Measurements from ENCODE around the gene PATJ.
A peak's percentile ranks its signal among the peaks of the same experiment; 100 is the strongest.
"Not testable (repeated sequence)": the region's sequence is repeated elsewhere in the genome, so short reads cannot be mapped to it uniquely, and the experiment has no call there.

The PATJ gene

GRCh38 chr1:61828805-61829204, 86.5 kb downstream of the PATJ start:
- DNase-seq (ENCODE audit: low spot score) = no peak

- DNase-seq (ENCODE audit: low spot score) = no peak
These were observed 94.4 kb downstream of the PATJ start for GRCh38 chr1:61836649-61837048.

GRCh38 chr1:61837607-61838006, 95.3 kb downstream of the PATJ start:
- DNase-seq (ENCODE audit: low spot score) = not testable (repeated sequence)

DNA sequence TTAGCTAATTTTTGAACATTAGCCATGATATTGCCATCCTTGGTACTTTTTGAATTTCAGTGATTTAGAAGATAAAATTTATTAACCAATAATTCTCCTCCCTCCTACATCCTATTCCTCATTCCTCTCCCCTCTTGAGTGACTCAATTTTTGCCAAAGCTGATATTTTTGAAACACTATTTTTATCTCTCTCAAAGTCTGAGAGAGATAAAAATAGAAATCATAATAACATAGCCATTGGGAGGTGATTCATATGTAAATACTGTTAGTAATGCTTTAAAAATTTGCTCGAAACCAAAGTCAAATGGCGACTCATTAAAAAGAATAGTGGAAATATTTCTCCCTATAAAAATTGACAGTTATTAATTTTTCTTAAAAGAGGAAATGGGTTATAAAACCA, 97.4 kb downstream of the PATJ start:
- no peak for DNase-seq (ENCODE audit: low spot score)

GRCh38 chr1:61842036-61842435, 99.8 kb downstream of the PATJ start:
- DNase-seq (ENCODE audit: low spot score) = no peak

DNA sequence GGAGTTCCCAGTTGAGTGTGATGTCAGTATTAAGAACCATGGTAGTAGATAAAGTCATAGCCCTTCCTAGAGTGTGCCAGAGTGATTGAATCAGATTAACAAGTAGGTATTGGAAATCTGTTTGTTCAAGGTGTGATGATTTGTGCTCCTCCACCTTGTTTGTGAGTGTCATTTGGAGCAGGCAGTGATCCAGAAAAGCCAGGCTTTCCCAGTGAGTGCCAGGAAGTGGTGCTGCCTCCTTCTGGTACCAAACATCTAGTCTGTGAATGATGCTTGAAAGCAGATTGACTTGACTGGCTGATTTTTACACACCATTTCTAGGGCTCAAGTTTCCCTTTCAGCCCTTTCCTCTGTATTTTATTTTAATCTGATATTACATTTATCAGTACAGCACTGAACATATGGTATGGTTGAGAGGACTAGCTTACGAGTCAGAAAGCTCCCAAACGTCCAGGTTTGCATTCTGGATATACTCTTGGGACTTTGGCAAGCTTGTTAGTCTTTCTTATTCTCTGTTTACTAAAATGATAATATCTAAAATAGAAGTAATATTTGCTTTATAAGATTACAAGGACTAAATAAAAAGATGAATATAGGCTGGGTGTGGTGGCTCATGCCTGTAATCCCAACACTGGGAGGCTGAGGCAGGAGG, 100.7 kb downstream of the PATJ start:
- DNase-seq (ENCODE audit: low spot score) = peak; percentile 7

- DNase-seq (ENCODE audit: low spot score) = no peak
These were observed 101.7 kb downstream of the PATJ start for GRCh38 chr1:61844006-61844405.

GRCh38 chr1:61844664-61845063, 102.4 kb downstream of the PATJ start:
- DNase-seq (ENCODE audit: low spot score) = not testable (repeated sequence)

DNA sequence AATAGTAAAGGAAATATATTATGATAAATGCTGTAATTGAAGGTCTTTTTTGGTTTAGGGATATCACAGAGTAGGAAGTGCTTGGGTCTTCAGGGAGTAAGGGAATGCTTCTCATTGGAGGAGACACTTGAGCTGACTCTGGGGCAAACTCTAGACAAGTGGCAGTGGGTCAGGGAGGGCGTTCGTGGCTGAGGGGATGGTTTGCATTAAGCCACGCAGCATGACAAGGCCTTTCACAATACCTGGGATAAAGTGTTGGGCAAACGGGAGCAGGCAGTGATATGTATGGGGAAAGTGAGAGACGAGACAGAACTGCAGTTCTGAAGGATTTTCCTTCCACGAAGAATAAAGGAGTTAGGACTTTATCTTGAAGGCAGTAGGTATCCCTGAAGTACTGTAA, 109.0 kb downstream of the PATJ start:
- DNase-seq (ENCODE audit: low spot score) = no peak

GRCh38 chr1:61851849-61852669, 109.8 kb downstream of the PATJ start:
- DNase-seq (ENCODE audit: low spot score) = peak; percentile 78

- DNase-seq (ENCODE audit: low spot score) = no peak
These were observed 110.4 kb downstream of the PATJ start for GRCh38 chr1:61852670-61853015.

DNA sequence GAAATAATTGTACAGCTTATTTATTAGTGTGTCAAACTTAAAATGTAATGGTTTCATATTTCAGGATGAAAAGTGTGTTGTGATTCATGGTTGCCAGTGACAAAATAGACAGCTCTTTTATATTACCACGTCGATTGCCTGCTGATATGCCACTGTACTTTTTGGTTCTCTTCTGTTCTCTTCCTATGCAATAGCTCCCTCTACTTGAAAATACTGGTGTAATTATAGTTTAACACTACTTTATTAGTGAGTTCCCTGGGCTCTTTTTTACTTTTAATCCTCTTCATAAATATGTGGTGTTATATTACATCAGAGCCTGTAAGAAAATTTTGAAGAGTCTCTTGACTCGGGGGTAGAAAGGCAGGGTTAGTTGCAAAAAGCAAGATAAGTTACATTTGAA, 111.3 kb downstream of the PATJ start:
- peak; percentile 21 for DNase-seq (ENCODE audit: low spot score)

- DNase-seq (ENCODE audit: low spot score) = no peak
These were observed 122.2 kb downstream of the PATJ start for GRCh38 chr1:61864489-61864888.

GRCh38 chr1:61865646-61866220, 123.5 kb downstream of the PATJ start:
- no peak for DNase-seq (ENCODE audit: low spot score)

DNA sequence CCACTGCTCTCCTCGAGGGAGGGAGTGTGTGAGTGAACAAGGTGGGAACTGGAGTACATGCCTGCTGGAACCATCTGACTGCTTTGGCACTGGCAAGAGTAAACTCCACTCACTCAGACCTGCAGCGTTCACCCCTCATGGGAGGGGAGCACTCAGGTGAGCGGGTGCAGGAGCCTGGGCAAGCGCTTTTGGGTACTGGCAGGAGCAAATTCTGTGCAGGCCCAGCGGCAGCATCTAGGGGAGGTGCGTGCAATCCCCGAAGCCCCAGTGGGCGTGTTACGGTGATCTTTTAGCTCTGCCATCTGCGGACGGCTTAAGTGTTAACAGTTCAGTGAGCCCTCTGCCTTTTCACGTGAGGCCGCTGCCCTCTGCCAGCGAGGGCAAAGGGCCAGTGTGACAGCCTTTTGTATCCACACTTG, 127.4 kb downstream of the PATJ start:
- no peak for DNase-seq (ENCODE audit: low spot score)

- DNase-seq (ENCODE audit: low spot score) = no peak
These were observed 129.9 kb downstream of the PATJ start for GRCh38 chr1:61872206-61872605.

DNA sequence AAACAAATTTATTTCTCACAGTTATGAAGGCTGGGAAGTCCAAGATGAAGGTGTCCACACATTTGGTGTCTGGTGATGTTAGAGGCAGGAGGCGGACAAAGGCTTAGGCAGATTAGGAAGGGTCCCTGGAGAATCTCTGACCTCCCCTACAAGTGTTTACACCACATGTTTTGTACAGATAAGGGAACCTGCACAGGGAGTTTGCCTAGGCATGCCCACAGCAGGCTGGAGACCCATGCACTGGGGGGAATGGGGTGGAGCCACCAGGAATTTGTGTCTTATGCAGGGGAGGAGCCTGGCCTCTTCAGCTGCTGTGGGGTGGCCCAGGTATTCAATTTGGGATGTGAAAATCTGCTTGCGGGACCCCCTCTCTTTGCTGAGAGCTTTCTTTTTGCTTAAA, 131.3 kb downstream of the PATJ start:
- no peak for DNase-seq (ENCODE audit: low spot score)

GRCh38 chr1:61873994-61874393, 131.7 kb downstream of the PATJ start:
- no peak for DNase-seq (ENCODE audit: low spot score)

- no peak for DNase-seq (ENCODE audit: low spot score)
These were observed 132.9 kb downstream of the PATJ start for GRCh38 chr1:61875198-61875597.

- DNase-seq (ENCODE audit: low spot score) = not testable (repeated sequence)
These were observed 137.7 kb downstream of the PATJ start for GRCh38 chr1:61879887-61880474.

DNA sequence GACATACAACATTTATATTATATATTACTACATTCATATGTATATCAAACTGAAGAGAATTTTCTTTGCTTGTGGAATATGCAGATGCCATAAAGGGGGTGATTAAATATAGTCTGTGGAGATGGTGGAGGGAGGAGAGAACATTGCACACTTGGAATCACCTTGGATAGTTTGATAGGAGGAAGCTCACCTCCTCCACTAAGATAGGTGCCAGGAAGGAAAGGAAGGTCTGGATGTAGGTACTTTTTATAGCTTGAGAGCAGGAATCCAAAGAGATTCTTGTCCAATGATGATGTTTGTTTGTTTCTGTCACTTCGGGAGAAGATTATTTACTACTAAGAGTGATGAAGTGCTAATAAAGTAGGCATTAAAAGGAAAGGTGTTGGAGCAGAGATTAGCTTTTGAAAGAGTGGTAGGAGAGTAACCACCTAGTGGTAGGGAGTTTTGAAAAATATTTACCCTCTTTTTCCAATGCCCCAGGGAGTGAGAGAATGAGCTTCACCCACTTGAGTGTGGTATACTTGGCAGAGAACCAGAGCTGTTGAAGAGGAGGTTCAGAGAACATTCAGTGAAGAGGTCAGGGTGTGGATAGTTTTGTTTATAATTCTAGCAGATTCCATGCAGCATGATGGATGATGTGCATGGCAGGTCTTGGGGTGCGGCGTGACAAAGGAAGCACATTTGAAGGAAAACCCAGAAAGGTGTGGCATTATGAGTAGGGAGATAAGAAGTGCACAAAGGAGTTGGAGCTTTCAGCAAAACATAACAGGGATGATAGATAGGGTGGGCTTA, 145.0 kb downstream of the PATJ start:
- DNase-seq (ENCODE audit: low spot score) = no peak

DNA sequence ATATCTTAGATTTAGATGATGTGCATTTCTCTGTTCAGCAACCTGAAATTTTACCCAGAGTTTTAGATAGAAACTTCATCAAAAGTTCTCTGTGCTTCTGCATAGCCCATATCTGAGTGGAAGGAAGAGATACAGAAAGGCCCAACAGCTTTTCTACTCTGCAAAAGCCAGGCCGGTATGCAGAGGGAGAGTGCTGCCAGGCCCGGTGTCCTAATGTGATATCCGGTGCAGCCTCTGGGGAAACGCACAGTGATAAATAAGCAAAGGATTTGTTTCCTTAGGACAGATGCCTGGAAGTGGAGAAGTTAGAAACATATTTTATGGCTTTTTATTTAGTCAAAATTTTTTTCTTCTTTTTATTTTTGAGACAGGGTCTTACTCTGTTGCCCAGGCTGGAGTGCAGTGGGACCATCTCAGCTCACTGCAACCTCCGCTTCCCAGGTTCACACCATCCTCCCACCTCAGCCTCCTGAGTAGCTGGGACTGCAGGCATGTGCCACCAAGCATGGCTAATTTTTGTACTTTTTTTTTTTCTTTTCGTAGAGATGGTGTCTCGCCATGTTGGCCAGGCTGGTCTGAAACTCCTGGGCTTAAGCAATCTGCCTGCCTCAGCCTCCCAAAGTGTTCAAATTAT, 145.8 kb downstream of the PATJ start:
- DNase-seq (ENCODE audit: low spot score) = no peak
